Panc1 (cell line): ENCODE data around the gene KDM2A. TPM values are rescaled to one million over a fixed set of nuclear protein-coding genes. Genes with fewer than 3 reads are reported as not detected.

Experiments
- ATAC-seq: fragments of 200-7000 bp; cut with Tn5 transposase; 2 replicates; pipeline ENCODE4 v1.9.1; 2020; ENCODE audit warnings: mild to moderate bottlenecking, moderate library complexity
- BruUV-seq: library from RNA; stranded (reverse); fragments of 400-500 nt; replicated peaks from 2 replicates; lab custom pipeline; 2021; lab: Mats Ljungman, UMichigan
- CTCF ChIA-PET: fragments of 300-600 bp; sonication (Branson Sonifier 250); formaldehyde crosslinking; loops from one replicate; lab custom pipeline; 2022; ENCODE audit warnings: antibody characterized with exemption; lab: Charles Lee
- POLR2A ChIA-PET: fragments of 300-600 bp; sonication (Branson Sonifier 250); formaldehyde crosslinking; loops from one replicate; lab custom pipeline; 2022; ENCODE audit warnings: antibody characterized with exemption; lab: Charles Lee
- DNase-seq: peaks from one replicate; pipeline ENCODE4 v3.0.0-alpha.2; 2010; ENCODE audit warnings: low read depth, low spot score
- H3K27ac ChIP-seq: 2 replicates; pipeline ENCODE4 v1.5.1; 2011; ENCODE audit warnings: mild to moderate bottlenecking, low read length, inconsistent platforms
- H3K27me3 ChIP-seq: fragments of 200-500 bp; sonication (Bioruptor generic); 2 replicates; pipeline ENCODE4 v1.6.0; 2014; ENCODE audit warnings: low read length, inconsistent platforms; ENCODE audit not compliant: control insufficient read depth, insufficient read depth
- H3K36me3 ChIP-seq: fragments of 200-500 bp; sonication (Bioruptor generic); 2 replicates; pipeline ENCODE4 v1.5.1; 2014; ENCODE audit warnings: inconsistent platforms, mild to moderate bottlenecking, low read length, moderate library complexity; ENCODE audit not compliant: control insufficient read depth, insufficient read depth
- H3K4me1 ChIP-seq: 2 replicates; pipeline ENCODE4 v1.5.1; 2011; ENCODE audit warnings: inconsistent platforms, mild to moderate bottlenecking, low read length, moderate library complexity; ENCODE audit not compliant: control insufficient read depth, insufficient read depth
- H3K4me3 ChIP-seq, 2 experiments: 2 replicates each; pipeline ENCODE4 v1.5.1; 2011 to 2012; ENCODE audit warnings: low read depth in 2 of 2, low read length in 2 of 2, mild to moderate bottlenecking in 2 of 2, inconsistent platforms in 1 of 2, moderate library complexity in 1 of 2
- H3K9me3 ChIP-seq: fragments of 200-500 bp; sonication (Bioruptor generic); 2 replicates; pipeline ENCODE4 v1.5.1; 2014; ENCODE audit warnings: low read depth, mild to moderate bottlenecking, inconsistent platforms, low read length, moderate library complexity; ENCODE audit not compliant: control insufficient read depth, insufficient read depth
- POLR2AphosphoS5 ChIP-seq: IDR thresholded peaks from 2 replicates; pipeline ENCODE4 v1.6.1; 2012; ENCODE audit warnings: mild to moderate bottlenecking, low read depth, low read length, moderate library complexity
- SIN3A ChIP-seq: IDR thresholded peaks from 2 replicates; pipeline ENCODE4 v1.6.1; 2012; ENCODE audit warnings: low read depth, mild to moderate bottlenecking, low read length, moderate library complexity, borderline replicate concordance; ENCODE audit not compliant: insufficient read depth
- TCF7L2 ChIP-seq: IDR thresholded peaks from 2 replicates; pipeline ENCODE4 v1.6.1; 2011; ENCODE audit warnings: mild to moderate bottlenecking, low read depth, low read length, inconsistent platforms
- in situ Hi-C: cut with HindIII; loops from 2 replicates; pipeline ENCODE4 v1.10.0; 2016; ENCODE audit warnings: low sequenced_read_pairs, low pct_unique_long_range_greater_than_20kb
- intact Hi-C: fragments of 100-400 bp; cut with micrococcal nuclease; formaldehyde crosslinking; loops from one replicate; pipeline ENCODE4 v1.10.0; 2022; ENCODE audit not compliant: unreplicated experiment
- total RNA-seq: library from RNA; stranded (reverse); gene quantifications from one replicate; pipeline ENCODE4 v1.2.1, GENCODE V29; 2021; ENCODE audit not compliant: unreplicated experiment
- TF ChIP-seq, protein P1 (sequence below), 2 experiments: IDR thresholded peaks; 2 replicates each; pipeline ENCODE4 v1.6.1; 2011 to 2012; ENCODE audit warnings: low read depth in 2 of 2, control low read depth in 1 of 2, low read length in 1 of 2, mild to moderate bottlenecking in 1 of 2, moderate library complexity in 1 of 2; ENCODE audit not compliant: insufficient read depth in 1 of 2
- TF ChIP-seq, protein P2 (sequence below): fragments of 450-650 bp; IDR thresholded peaks from 2 replicates; pipeline ENCODE4 v1.5.1; 2017; ENCODE audit warnings: mild to moderate bottlenecking

Gene KDM2A
- total RNA-seq, 1 experiment from 2014 or later: 112 TPM

DNA sequence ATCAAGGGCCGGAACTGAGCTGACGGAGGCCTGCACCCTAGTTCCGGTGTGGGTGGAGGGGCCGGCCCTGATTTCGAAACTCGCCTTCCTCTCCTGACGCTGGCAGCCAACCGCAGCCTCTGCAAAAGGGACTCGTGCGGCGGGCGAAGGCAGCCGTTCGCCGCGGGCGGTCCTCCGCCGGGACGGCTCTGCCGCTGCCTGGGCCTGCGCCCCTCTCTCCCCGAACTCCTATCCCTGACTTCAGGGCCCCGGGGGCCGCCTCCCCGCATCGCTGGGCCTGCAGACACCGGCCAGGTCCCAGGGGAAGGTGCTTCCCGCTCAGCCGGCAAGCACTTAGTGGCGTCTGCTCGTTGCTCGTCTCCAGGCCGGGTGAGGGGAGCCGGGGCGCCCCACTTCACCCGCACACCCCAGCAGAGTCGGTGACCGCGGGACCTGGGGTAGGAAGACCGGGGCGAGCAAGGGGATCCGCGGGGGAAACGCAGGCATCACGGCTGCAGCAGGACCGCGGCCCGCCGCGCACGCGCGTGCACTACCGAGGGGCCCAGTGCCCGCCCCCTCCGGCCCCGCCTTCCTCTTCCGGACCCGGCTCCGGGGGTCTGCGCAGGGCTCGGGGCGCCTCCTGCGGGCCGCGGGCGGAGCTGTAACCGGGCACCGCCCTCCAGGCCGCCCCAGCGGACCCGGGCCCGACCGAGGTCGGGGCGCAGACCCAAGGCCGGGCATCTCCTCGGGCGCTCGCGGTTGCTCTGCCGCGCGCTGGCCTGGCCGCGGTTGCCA, 169.6 kb downstream of the KDM2A start:
- Histone ChIP-seq H3K4me3 (peak overlapping the region; percentile 72 to 78), H3K27me3 (no peaks in the 10 kb centered on the region), H3K4me1 (peaks cover 18% of the 10 kb centered on the region), H3K9me3 (no peaks in the 10 kb centered on the region), H3K36me3 (peaks cover 2% of the 10 kb centered on the region; the same call in 1 of the 2 replicates), H3K27ac (peak overlapping the region; percentile 95)
- BruUV-seq: no TSS peak
- DNase-seq (no peak), ATAC-seq (peak; percentile 83)
- ChIA-PET POLR2A (interaction anchor here (0.6 kb wide), 1 partner anchor 1243 kb away, joined by 5 read pairs; no protein-coding TSS in a partner anchor), CTCF (interaction anchor here (0.6 to 2.1 kb wide), 3 partner anchors 29 to 1279 kb away, joined by 3 to 9 read pairs (median 5); no protein-coding TSS in a partner anchor)
- TF ChIP-seq TCF7L2 (0 out of 2 replicates have a peak, but pooled peaks have one; percentile 11), SIN3A (peak; percentile 60; the same call in 1 of the 2 replicates)
- TF ChIP-seq, protein P1, sequence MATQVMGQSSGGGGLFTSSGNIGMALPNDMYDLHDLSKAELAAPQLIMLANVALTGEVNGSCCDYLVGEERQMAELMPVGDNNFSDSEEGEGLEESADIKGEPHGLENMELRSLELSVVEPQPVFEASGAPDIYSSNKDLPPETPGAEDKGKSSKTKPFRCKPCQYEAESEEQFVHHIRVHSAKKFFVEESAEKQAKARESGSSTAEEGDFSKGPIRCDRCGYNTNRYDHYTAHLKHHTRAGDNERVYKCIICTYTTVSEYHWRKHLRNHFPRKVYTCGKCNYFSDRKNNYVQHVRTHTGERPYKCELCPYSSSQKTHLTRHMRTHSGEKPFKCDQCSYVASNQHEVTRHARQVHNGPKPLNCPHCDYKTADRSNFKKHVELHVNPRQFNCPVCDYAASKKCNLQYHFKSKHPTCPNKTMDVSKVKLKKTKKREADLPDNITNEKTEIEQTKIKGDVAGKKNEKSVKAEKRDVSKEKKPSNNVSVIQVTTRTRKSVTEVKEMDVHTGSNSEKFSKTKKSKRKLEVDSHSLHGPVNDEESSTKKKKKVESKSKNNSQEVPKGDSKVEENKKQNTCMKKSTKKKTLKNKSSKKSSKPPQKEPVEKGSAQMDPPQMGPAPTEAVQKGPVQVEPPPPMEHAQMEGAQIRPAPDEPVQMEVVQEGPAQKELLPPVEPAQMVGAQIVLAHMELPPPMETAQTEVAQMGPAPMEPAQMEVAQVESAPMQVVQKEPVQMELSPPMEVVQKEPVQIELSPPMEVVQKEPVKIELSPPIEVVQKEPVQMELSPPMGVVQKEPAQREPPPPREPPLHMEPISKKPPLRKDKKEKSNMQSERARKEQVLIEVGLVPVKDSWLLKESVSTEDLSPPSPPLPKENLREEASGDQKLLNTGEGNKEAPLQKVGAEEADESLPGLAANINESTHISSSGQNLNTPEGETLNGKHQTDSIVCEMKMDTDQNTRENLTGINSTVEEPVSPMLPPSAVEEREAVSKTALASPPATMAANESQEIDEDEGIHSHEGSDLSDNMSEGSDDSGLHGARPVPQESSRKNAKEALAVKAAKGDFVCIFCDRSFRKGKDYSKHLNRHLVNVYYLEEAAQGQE (IDR thresholded peaks at IDR 0.05; ENCODE audit: insufficient read depth in 1 of 2, low read depth in 2 of 2, low read length in 1 of 2): no peak
- intact Hi-C loops (no loop called here), in situ Hi-C loops (no loop called here)

DNA sequence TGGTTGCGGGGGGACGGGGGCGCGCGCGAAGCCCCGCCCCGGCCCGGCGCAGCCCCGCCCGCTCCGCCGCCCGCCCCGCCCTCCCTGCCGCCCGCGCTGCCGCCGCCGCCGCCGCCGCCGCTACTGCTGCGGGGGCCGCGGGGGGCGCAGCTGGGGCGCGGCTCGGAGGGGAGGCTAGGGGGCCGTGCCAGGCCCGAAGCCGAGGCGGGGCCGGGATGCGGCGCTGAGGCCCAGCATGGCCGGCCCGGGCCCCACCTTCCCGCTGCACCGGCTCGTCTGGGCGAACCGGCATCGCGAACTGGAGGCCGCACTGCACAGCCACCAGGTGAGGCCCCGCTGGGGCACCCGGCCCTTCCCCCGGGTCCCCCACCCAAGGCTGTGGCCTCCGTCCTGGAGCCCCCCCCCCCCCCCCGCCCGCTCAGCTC, 170.2 kb downstream of the KDM2A start, which contains the start of gene ANKRD13D:
Gene ANKRD13D (plus strand): TSS at position 78 of the 425 bp plus-strand sequence. CDS start 158 bp downstream, at position 236.
- H3K27ac ChIP-seq: peak within 1 kb of the TSS; percentile 95
- H3K4me1 ChIP-seq: peaks cover 18% of the 10 kb centered on the region
- ATAC-seq (no peak; the same call in 1 of the 2 replicates), DNase-seq (no peak)
- intact Hi-C loops (no loop called here), in situ Hi-C loops (no loop called here)
- TF ChIP-seq SIN3A (no peak), TCF7L2 (no peak), POLR2AphosphoS5 (no peak)
- TF ChIP-seq, protein P1 (IDR thresholded peaks at IDR 0.05; ENCODE audit: insufficient read depth in 1 of 2, low read depth in 2 of 2, low read length in 1 of 2): no peak
- TF ChIP-seq, protein P2, sequence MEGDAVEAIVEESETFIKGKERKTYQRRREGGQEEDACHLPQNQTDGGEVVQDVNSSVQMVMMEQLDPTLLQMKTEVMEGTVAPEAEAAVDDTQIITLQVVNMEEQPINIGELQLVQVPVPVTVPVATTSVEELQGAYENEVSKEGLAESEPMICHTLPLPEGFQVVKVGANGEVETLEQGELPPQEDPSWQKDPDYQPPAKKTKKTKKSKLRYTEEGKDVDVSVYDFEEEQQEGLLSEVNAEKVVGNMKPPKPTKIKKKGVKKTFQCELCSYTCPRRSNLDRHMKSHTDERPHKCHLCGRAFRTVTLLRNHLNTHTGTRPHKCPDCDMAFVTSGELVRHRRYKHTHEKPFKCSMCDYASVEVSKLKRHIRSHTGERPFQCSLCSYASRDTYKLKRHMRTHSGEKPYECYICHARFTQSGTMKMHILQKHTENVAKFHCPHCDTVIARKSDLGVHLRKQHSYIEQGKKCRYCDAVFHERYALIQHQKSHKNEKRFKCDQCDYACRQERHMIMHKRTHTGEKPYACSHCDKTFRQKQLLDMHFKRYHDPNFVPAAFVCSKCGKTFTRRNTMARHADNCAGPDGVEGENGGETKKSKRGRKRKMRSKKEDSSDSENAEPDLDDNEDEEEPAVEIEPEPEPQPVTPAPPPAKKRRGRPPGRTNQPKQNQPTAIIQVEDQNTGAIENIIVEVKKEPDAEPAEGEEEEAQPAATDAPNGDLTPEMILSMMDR: no peak
- BruUV-seq: no TSS peak
- H3K4me3 ChIP-seq: peak within 1 kb of the TSS; percentile 72 to 78
- CTCF ChIA-PET: interaction anchor here (0.5 to 2.1 kb wide), 5 partner anchors 21 to 1280 kb away, joined by 3 to 9 read pairs (median 5); no protein-coding TSS in a partner anchor
- H3K27me3 ChIP-seq: no peaks in the 10 kb centered on the region
- peaks cover 2% of the 10 kb centered on the region; the same call in 1 of the 2 replicates for H3K36me3 ChIP-seq
- POLR2A ChIA-PET: no interaction called here
- H3K9me3 ChIP-seq: no peaks in the 10 kb centered on the region
